ENCODE results near the gene KSR1. TPM values are rescaled to one million over a fixed set of nuclear protein-coding genes. Genes with fewer than 3 reads are reported as not detected.

KSR1 gene
- total and polyA plus RNA-seq, 2 of the 4 experiments (the other 2 are of a cell fraction): 12.5 to 21.9 TPM

DNA sequence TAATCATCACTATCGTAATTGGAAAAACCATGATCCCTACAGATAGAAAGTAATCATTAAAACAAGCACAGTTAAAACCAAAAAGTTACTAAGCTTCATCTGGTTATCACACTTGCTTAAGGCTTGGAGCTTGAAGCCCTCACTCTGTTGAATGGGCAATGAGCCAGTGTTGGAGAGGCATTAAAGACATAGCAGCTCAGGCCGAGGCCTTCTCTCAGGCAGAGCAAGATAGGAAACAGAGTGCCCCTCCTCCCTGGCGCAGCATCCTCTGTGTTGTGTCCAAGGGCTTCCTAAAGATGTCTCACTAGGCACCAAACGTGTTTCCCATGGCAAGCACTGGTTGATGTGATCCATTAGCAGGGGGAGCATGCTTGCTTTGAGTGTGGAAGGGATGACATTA lies 139.8 kb downstream of the KSR1 start:
- H2BK20ac ChIP-seq (ENCODE audit: low read depth, low read length): no peak overlapping the region
- H4K5ac ChIP-seq (ENCODE audit: low read depth, low read length): no peak overlapping the region
- H3K23ac ChIP-seq (ENCODE audit: low read depth, low read length): 0 out of 2 replicates have a peak overlapping the region, but pooled peaks have one; percentile 4
- H3K9me3 ChIP-seq (ENCODE audit: control insufficient read depth, insufficient read depth, low read length): no peaks in the 10 kb centered on the region
- DNase-seq (peak; percentile 26), ATAC-seq (ENCODE audit: low read depth) (no peak)
- H3K27me3 ChIP-seq (ENCODE audit: control insufficient read depth, insufficient read depth, low read length): no peaks in the 10 kb centered on the region
- H4K8ac ChIP-seq (ENCODE audit: low read depth in 2 of 2, low read length in 2 of 2): no peak overlapping the region
- H2BK15ac ChIP-seq (ENCODE audit: low read depth, low read length): no peak overlapping the region
- no peak for TF ChIP-seq CHD1 (IDR thresholded peaks at IDR 0.05; ENCODE audit: low read depth, low read length)
- TF ChIP-seq MXI1 (IDR thresholded peaks at IDR 0.05; ENCODE audit: borderline replicate concordance, low read depth, low read length): no peak
- TF ChIP-seq, protein P1, sequence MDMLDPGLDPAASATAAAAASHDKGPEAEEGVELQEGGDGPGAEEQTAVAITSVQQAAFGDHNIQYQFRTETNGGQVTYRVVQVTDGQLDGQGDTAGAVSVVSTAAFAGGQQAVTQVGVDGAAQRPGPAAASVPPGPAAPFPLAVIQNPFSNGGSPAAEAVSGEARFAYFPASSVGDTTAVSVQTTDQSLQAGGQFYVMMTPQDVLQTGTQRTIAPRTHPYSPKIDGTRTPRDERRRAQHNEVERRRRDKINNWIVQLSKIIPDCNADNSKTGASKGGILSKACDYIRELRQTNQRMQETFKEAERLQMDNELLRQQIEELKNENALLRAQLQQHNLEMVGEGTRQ (IDR thresholded peaks at IDR 0.05; ENCODE audit: low read depth, low read length): no peak
- TF ChIP-seq POLR2A (IDR thresholded peaks at IDR 0.05; ENCODE audit: low read depth, low read length): no peak
- no peak for TF ChIP-seq FOS (IDR thresholded peaks at IDR 0.05; ENCODE audit: low read depth, low read length)
- no peak for TF ChIP-seq CEBPB (IDR thresholded peaks at IDR 0.05; ENCODE audit: low read depth, low read length)
- TF ChIP-seq, protein P2, sequence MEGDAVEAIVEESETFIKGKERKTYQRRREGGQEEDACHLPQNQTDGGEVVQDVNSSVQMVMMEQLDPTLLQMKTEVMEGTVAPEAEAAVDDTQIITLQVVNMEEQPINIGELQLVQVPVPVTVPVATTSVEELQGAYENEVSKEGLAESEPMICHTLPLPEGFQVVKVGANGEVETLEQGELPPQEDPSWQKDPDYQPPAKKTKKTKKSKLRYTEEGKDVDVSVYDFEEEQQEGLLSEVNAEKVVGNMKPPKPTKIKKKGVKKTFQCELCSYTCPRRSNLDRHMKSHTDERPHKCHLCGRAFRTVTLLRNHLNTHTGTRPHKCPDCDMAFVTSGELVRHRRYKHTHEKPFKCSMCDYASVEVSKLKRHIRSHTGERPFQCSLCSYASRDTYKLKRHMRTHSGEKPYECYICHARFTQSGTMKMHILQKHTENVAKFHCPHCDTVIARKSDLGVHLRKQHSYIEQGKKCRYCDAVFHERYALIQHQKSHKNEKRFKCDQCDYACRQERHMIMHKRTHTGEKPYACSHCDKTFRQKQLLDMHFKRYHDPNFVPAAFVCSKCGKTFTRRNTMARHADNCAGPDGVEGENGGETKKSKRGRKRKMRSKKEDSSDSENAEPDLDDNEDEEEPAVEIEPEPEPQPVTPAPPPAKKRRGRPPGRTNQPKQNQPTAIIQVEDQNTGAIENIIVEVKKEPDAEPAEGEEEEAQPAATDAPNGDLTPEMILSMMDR (conservative IDR thresholded peaks at IDR 0.05; ENCODE audit: low read depth, low read length): no peak
- TF ChIP-seq RCOR1 (IDR thresholded peaks at IDR 0.05; ENCODE audit: insufficient replicate concordance, low read length): no peak
- no peak for TF ChIP-seq NFE2L2 (IDR thresholded peaks at IDR 0.05; ENCODE audit: low read depth, low read length)
- TF ChIP-seq RFX5 (IDR thresholded peaks at IDR 0.05; ENCODE audit: low read depth, low read length): no peak
- TF ChIP-seq MAZ (IDR thresholded peaks at IDR 0.05; ENCODE audit: borderline replicate concordance, low read depth, low read length): no peak
- TF ChIP-seq SMC3 (IDR thresholded peaks at IDR 0.05; ENCODE audit: low read depth, low read length): no peak
- TF ChIP-seq MAFK (IDR thresholded peaks at IDR 0.05; ENCODE audit: low read depth, low read length): no peak
- TF ChIP-seq RAD21 (IDR thresholded peaks at IDR 0.05; ENCODE audit: low read length): no peak
- TF ChIP-seq BHLHE40 (IDR thresholded peaks at IDR 0.05; ENCODE audit: low read depth, low read length): no peak
- TF ChIP-seq, protein P3, sequence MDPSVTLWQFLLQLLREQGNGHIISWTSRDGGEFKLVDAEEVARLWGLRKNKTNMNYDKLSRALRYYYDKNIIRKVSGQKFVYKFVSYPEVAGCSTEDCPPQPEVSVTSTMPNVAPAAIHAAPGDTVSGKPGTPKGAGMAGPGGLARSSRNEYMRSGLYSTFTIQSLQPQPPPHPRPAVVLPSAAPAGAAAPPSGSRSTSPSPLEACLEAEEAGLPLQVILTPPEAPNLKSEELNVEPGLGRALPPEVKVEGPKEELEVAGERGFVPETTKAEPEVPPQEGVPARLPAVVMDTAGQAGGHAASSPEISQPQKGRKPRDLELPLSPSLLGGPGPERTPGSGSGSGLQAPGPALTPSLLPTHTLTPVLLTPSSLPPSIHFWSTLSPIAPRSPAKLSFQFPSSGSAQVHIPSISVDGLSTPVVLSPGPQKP (IDR thresholded peaks at IDR 0.05; ENCODE audit: borderline replicate concordance, low read depth, low read length): no peak
- no peak overlapping the region for H2BK5ac ChIP-seq (ENCODE audit: low read depth, low read length, poor library complexity, severe bottlenecking)
- no peaks in the 10 kb centered on the region for H4K20me1 ChIP-seq (ENCODE audit: insufficient read depth, low read length)
- intact Hi-C loops (cut with micrococcal nuclease): no loop called here
- no peaks in the 10 kb centered on the region; the same call in 1 of the 2 replicates for H3K4me1 ChIP-seq (ENCODE audit: control insufficient read depth, insufficient read depth, low read length)
- ChIA-PET CTCF (interaction anchor here (0.6 to 0.7 kb wide), 2 partner anchors 150 to 160 kb away, joined by 5 to 6 read pairs; no protein-coding TSS in a partner anchor), POLR2A (ENCODE audit: unreplicated experiment) (no interaction called here)
- no peak overlapping the region for H2AK5ac ChIP-seq (ENCODE audit: low read depth, low read length)
- H3K27ac ChIP-seq (ENCODE audit: insufficient read depth, low read length): no peak overlapping the region
- H2BK120ac ChIP-seq (ENCODE audit: low read depth, low read length): no peak overlapping the region
- no peak overlapping the region for H2AK9ac ChIP-seq (replicated peaks; ENCODE audit: low read depth, low read length, poor library complexity)
- no peak overlapping the region for H3K4me2 ChIP-seq (ENCODE audit: low read depth, low read length)
- H3K9ac ChIP-seq (ENCODE audit: low read depth, low read length): no peak overlapping the region
- H4K91ac ChIP-seq (ENCODE audit: insufficient read depth, low read depth, low read length): peak overlapping the region; percentile 38; the same call in 1 of the 2 replicates
- no peak overlapping the region for H3K18ac ChIP-seq (ENCODE audit: low read depth, low read length)
- H3K79me1 ChIP-seq (ENCODE audit: low read depth in 1 of 2, low read length in 2 of 2): peaks cover 3 to 14% of the 10 kb centered on the region in 2 experiments; a peak in 2 of 4 replicates
- H3K56ac ChIP-seq (ENCODE audit: extremely low read depth, insufficient read depth, low read length): no peak overlapping the region
- in situ Hi-C loops (cut with MboI; ENCODE audit: low sequenced_read_pairs): loop anchor here (5.0 to 10.0 kb wide), 2 partner anchors 244 to 351 kb away; no protein-coding TSS in a partner anchor
- WGBS, 2 experiments (ENCODE audit: extremely low coverage in 2 of 2, insufficient read length in 1 of 2): no CpG with 5 or more reads among the region's 4 CpGs
- H3K14ac ChIP-seq (replicated peaks; ENCODE audit: low read depth, low read length): no peak overlapping the region; the same call in 1 of the 2 replicates
- BruUV-seq (replicated peaks): no TSS peak
- dilution Hi-C loops (cut with HindIII; ENCODE audit: low sequenced_read_pairs, unreplicated experiment): no loop called here
- no peak overlapping the region for H3K4me3 ChIP-seq (ENCODE audit: insufficient read depth, low read depth, low read length)
- H3K4ac ChIP-seq (ENCODE audit: low read depth, low read length): peak overlapping the region; percentile 28
- H3K9me1 ChIP-seq (ENCODE audit: insufficient read depth, low read length): peaks cover 7% of the 10 kb centered on the region
- H2AFZ ChIP-seq (replicated peaks; ENCODE audit: low read length, poor library complexity): no peak overlapping the region
- peaks cover 85% of the 10 kb centered on the region for H3K36me3 ChIP-seq (ENCODE audit: control insufficient read depth, insufficient read depth, low read length)
